A549 (cell line): ENCODE data around the gene MYOT.

ENCODE experiments used
- CTCF ChIP-seq: fragments of >200 bp; sonication (Bioruptor Twin); formaldehyde crosslinking; IDR thresholded peaks from 3 replicates; pipeline ENCODE4 v1.5.1; 2016
- POLR2A ChIP-seq: IDR thresholded peaks from 2 replicates; pipeline ENCODE4 v1.6.1; 2012; ENCODE audit warnings: mild to moderate bottlenecking, low read length
- SMC3 ChIP-seq: fragments of >200 bp; sonication (Bioruptor Twin); formaldehyde crosslinking; IDR thresholded peaks from 3 replicates; pipeline ENCODE4 v1.6.1; 2018; ENCODE audit warnings: inconsistent platforms
- ZC3H11A ChIP-seq: fragments of 450-650 bp; IDR thresholded peaks from 2 replicates; pipeline ENCODE4 v1.6.1; 2014; ENCODE audit warnings: antibody characterized with exemption, mild to moderate bottlenecking

GRCh38 chr5:137894586-137894985 lies 26.9 kb downstream of the MYOT start:
- TF ChIP-seq SMC3 (no peak), POLR2A (no peak), ZC3H11A (no peak), CTCF (no peak)
